ENCODE measurements around the gene AGBL4.

- TF ChIP-seq ZFP1 (CRISPR knock-in tag; IDR thresholded peaks at IDR 0.05) (no peak), EZH2 (IDR thresholded peaks at IDR 0.05; ENCODE audit: borderline replicate concordance, low read depth, low read length) (no peak), RFX5 (IDR thresholded peaks at IDR 0.05; ENCODE audit: low read depth, low read length) (no peak), USF2 (CRISPR knock-in tag; IDR thresholded peaks at IDR 0.05) (no peak), CTCF (IDR thresholded peaks at IDR 0.05 in 2 of 3, conservative IDR thresholded peaks at IDR 0.05 in 1 of 3; ENCODE audit: insufficient read depth in 2 of 3, low read depth in 1 of 3, low read length in 3 of 3) (no peak)
Measured at GRCh38 chr1:48617252-48617651, 1406.5 kb downstream of the AGBL4 start.
